Activated CD8-positive, alpha-beta T cell treated with anti-CD3 and anti-CD28 coated beads, Interleukin-2, amount 10 ng/mL, durations not matched to agents 7 days and 5 days (primary cell): ENCODE measurements around the gene COL17A1. TPM values are rescaled to one million over a fixed set of nuclear protein-coding genes. Genes with fewer than 3 reads are reported as not detected.

Experiments used
- ATAC-seq: fragments of 150-1000 bp; cut with Tn5 transposase; one replicate; pipeline ENCODE4 v1.10.0; 2021; ENCODE audit warnings: moderate library complexity
- CTCF ChIA-PET: fragments of 350-600 bp; sonication (Branson Sonifier 250); formaldehyde crosslinking; loops from one replicate; lab custom pipeline; 2021; ENCODE audit warnings: antibody characterized with exemption; lab: Charles Lee
- POLR2A ChIA-PET: fragments of 350-600 bp; sonication (Branson Sonifier 250); formaldehyde crosslinking; loops from one replicate; lab custom pipeline; 2021; ENCODE audit warnings: antibody characterized with exemption; lab: Charles Lee
- DNase-seq: peaks from one replicate; pipeline ENCODE4 v3.0.0-alpha.2; 2020
- H3K27ac Mint-ChIP-seq: one replicate; pipeline ENCODE4 v1.8.0; 2021; ENCODE audit warnings: mild to moderate bottlenecking, mixed read lengths
- H3K27me3 Mint-ChIP-seq: one replicate; pipeline ENCODE4 v1.8.0; 2021; ENCODE audit warnings: low read depth, mixed read lengths
- H3K36me3 Mint-ChIP-seq: one replicate; pipeline ENCODE4 v1.8.0; 2021; ENCODE audit warnings: low read depth, mixed read lengths
- H3K4me1 Mint-ChIP-seq: one replicate; pipeline ENCODE4 v1.8.0; 2021; ENCODE audit warnings: low read depth, mixed read lengths
- H3K4me3 Mint-ChIP-seq: one replicate; pipeline ENCODE4 v1.8.0; 2021; ENCODE audit warnings: mild to moderate bottlenecking, mixed read lengths
- H3K9me3 Mint-ChIP-seq: one replicate; pipeline ENCODE4 v1.8.0; 2022; ENCODE audit warnings: mixed read lengths; ENCODE audit not compliant: insufficient read depth
- total RNA-seq, 2 experiments: library from RNA; stranded (reverse); gene quantifications; one replicate each; pipeline ENCODE4 v1.2.3, GENCODE V29; 2021

The COL17A1 gene
- total RNA-seq, 2 experiments from 2014 or later, result not detected

- H3K9me3 Mint-ChIP-seq, result no peaks in the 10 kb centered on the region
- peaks cover 21% of the 10 kb centered on the region for H3K27me3 Mint-ChIP-seq
- DNase-seq, result no peak
- no peak overlapping the region for H3K27ac Mint-ChIP-seq
- no peaks in the 10 kb centered on the region for H3K36me3 Mint-ChIP-seq
- ChIA-PET POLR2A (no interaction called here), CTCF (no interaction called here)
- no peak overlapping the region for H3K4me3 Mint-ChIP-seq
- peaks cover 20% of the 10 kb centered on the region for H3K4me1 Mint-ChIP-seq
- ATAC-seq, result no peak
These were observed 32.2 kb upstream of the COL17A1 start for GRCh38 chr10:104117839-104118323.

DNA sequence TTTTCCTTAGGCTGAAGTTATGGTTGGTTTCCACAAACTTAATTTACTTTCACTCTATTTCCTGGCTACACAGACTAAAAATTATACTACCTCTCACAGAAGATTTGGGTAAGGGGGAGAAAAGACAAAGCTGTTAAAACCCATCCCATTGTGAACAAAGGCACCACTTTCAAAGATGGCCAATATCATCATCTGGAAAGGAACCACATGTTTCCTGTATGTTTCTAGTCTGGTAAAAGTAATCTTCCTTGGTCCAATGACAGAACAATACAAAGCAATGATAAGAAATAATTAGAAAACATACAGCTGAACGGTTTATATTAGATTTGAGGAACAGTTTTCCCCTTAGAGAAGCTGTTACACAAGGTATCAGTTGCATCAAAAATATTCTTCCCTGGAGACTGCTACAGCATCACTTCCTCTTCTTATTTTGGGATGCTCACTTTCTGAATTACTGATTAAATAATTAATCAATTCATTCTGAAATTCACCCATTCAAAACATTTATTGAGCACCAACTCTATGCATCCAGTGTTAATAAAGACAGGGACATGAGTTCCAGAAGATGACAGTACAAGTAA is 27.8 kb upstream of the COL17A1 start:
- Mint-ChIP-seq H3K4me1 (peaks cover 4% of the 10 kb centered on the region), H3K27me3 (peaks cover 29% of the 10 kb centered on the region), H3K36me3 (no peaks in the 10 kb centered on the region), H3K9me3 (no peaks in the 10 kb centered on the region), H3K27ac (no peak overlapping the region), H3K4me3 (no peak overlapping the region)
- DNase-seq, result no peak
- ATAC-seq, result no peak
- CTCF ChIA-PET, result interaction anchor here (1.2 to 2.4 kb wide), 2 partner anchors 8 to 46 kb away, joined by 3 to 15 read pairs; partner anchors contain the start of gene SFR1
- POLR2A ChIA-PET, result no interaction called here

DNA sequence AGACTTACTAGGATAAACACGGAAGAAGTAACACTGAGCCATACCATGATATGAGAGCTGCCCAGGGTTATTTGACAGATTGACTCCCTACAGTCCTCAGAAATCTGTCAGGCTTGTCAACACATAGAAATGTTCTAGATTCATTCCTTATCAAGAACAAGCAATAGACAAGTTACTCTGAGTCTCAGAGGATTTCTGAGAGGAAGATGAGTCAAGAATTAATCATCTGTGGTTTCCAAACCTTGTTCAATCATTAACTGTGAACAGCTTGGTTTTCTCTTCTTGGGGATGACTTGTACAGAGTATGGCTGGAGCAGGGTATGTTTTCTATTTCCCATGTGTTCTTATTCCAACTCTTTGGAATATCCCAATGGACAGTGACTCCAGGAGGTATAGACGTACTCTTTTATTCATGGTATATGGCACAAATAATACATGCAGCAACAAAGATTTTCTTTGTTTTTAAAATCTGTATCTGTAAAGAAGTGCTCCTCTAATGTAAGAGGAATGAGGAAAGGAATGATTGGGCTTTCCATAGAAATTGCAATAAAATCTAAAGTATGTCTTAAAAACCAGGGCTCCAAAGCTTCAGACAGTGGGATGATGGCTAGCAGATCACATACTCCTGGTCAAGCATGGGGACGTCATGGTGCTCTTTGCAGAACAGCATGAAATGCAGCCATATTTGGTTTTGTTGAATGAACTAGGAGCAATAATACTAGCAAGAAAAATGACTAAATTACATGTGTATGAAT is 24.4 kb upstream of the COL17A1 start:
- peaks cover 15% of the 10 kb centered on the region for H3K27me3 Mint-ChIP-seq
- no peak overlapping the region for H3K27ac Mint-ChIP-seq
- DNase-seq (no peak), ATAC-seq (no peak)
- ChIA-PET POLR2A (interaction anchor here (2.4 kb wide), 1 partner anchor 12 kb away, joined by 13 read pairs; the partner anchor contains the start of gene SFR1), CTCF (interaction anchor here (1.1 to 2.8 kb wide), 3 partner anchors 11 to 222 kb away, joined by 4 to 16 read pairs (median 5); partner anchors contain the start of gene SFR1)
- H3K36me3 Mint-ChIP-seq, result no peaks in the 10 kb centered on the region
- no peaks in the 10 kb centered on the region for H3K9me3 Mint-ChIP-seq
- H3K4me3 Mint-ChIP-seq, result no peak overlapping the region
- H3K4me1 Mint-ChIP-seq, result peaks cover 4% of the 10 kb centered on the region

- CTCF ChIA-PET, result interaction anchor here (1.4 to 1.5 kb wide), 2 partner anchors 16 to 19 kb away, joined by 3 to 4 read pairs; no protein-coding TSS in a partner anchor
- H3K36me3 Mint-ChIP-seq, result no peaks in the 10 kb centered on the region
- DNase-seq (no peak), ATAC-seq (no peak)
- H3K27me3 Mint-ChIP-seq, result peaks cover 19% of the 10 kb centered on the region
- no peaks in the 10 kb centered on the region for H3K4me1 Mint-ChIP-seq
- H3K4me3 Mint-ChIP-seq, result no peak overlapping the region
- no peaks in the 10 kb centered on the region for H3K9me3 Mint-ChIP-seq
- no peak overlapping the region for H3K27ac Mint-ChIP-seq
- POLR2A ChIA-PET, result no interaction called here
These were observed 19.2 kb upstream of the COL17A1 start for GRCh38 chr10:104104926-104105325.

- DNase-seq (no peak), ATAC-seq (no peak)
- POLR2A ChIA-PET, result interaction anchor here (1.2 kb wide), 1 partner anchor 17 kb away, joined by 4 read pairs; the partner anchor contains the start of gene SFR1
- Mint-ChIP-seq H3K9me3 (no peaks in the 10 kb centered on the region), H3K27me3 (peaks cover 19% of the 10 kb centered on the region), H3K27ac (no peak overlapping the region), H3K36me3 (no peaks in the 10 kb centered on the region), H3K4me1 (no peaks in the 10 kb centered on the region), H3K4me3 (no peak overlapping the region)
- CTCF ChIA-PET, result interaction anchor here (0.9 to 1.5 kb wide), 4 partner anchors 16 to 216 kb away, joined by 3 to 4 read pairs (median 3); partner anchors contain the start of gene SFR1
These were observed 18.7 kb upstream of the COL17A1 start for GRCh38 chr10:104104418-104104817.

DNA sequence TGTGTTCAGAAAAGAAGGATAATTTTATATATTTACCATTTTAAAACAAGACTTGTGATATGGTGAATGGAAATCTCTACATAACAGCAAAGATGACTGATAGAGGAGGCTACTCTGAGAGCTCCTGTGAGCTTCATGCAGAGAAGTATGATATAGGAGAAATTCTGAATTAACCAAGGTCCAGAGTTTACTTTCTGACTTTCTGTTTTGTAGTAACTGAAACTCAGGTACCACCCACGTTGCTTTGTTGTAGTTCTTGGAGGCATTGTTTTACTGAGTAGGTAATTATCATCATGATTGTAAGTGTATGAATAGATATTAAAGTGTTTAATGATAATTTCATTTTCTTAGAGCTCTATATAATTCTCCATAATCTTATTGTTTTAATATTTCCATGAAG is 18.3 kb upstream of the COL17A1 start:
- Mint-ChIP-seq H3K4me1 (no peaks in the 10 kb centered on the region), H3K9me3 (no peaks in the 10 kb centered on the region), H3K36me3 (no peaks in the 10 kb centered on the region), H3K27me3 (peaks cover 19% of the 10 kb centered on the region), H3K4me3 (no peak overlapping the region), H3K27ac (no peak overlapping the region)
- ATAC-seq (no peak), DNase-seq (no peak)
- ChIA-PET POLR2A (interaction anchor here (1.2 kb wide), 1 partner anchor 18 kb away, joined by 4 read pairs; the partner anchor contains the start of gene SFR1), CTCF (interaction anchor here (0.9 to 1.5 kb wide), 4 partner anchors 17 to 216 kb away, joined by 3 to 4 read pairs (median 3); partner anchors contain the start of gene SFR1)

DNA sequence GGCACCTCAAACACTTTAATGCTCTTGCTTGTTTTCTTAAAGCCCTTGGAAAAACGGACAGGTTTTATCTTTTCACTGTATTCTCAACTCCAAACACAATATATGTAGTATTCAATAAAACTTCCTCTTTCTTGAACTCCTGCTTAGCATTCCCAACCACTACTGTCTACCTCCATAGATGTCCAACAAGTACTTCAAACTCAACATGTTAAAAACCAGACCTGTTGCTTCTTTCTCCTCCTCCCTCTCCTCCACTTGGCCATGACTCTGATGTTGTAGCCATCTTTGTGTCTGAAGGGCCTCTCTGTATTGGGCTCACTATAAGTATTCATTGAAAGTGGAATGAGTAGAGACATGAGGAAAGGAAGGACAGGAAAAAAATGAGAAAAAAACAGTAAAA is 16.2 kb upstream of the COL17A1 start:
- Mint-ChIP-seq H3K4me3 (no peak overlapping the region), H3K9me3 (no peaks in the 10 kb centered on the region), H3K36me3 (no peaks in the 10 kb centered on the region), H3K4me1 (no peaks in the 10 kb centered on the region), H3K27ac (no peak overlapping the region), H3K27me3 (peaks cover 19% of the 10 kb centered on the region)
- POLR2A ChIA-PET, result no interaction called here
- DNase-seq, result no peak
- no peak for ATAC-seq
- CTCF ChIA-PET, result no interaction called here

DNA sequence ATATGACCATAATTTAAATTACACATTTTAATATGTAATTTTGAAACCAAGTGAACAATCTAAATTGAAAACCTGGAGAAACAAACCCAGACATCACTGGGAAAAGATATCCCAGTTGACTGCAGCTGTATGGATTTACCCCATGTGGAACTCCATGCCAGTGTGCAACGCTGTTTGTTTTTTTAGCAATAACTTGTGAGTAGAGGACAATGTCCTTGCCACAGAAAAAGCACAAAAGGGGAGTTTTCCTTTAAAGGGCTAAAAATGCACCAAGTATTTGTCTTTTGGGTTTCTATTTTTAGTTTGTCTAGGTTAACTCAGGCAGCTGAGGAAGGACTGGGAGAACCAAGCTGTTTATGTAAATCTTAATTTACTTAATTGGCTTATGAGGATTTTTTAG is 15.1 kb upstream of the COL17A1 start:
- no peak overlapping the region for H3K4me3 Mint-ChIP-seq
- no peaks in the 10 kb centered on the region for H3K36me3 Mint-ChIP-seq
- peaks cover 15% of the 10 kb centered on the region for H3K27me3 Mint-ChIP-seq
- DNase-seq, result no peak
- H3K9me3 Mint-ChIP-seq, result no peaks in the 10 kb centered on the region
- no peak overlapping the region for H3K27ac Mint-ChIP-seq
- no peaks in the 10 kb centered on the region for H3K4me1 Mint-ChIP-seq
- no peak for ATAC-seq
- POLR2A ChIA-PET, result no interaction called here
- CTCF ChIA-PET, result interaction anchor here (1.1 to 1.7 kb wide), 2 partner anchors 20 to 216 kb away, joined by 3 read pairs; no protein-coding TSS in a partner anchor

DNA sequence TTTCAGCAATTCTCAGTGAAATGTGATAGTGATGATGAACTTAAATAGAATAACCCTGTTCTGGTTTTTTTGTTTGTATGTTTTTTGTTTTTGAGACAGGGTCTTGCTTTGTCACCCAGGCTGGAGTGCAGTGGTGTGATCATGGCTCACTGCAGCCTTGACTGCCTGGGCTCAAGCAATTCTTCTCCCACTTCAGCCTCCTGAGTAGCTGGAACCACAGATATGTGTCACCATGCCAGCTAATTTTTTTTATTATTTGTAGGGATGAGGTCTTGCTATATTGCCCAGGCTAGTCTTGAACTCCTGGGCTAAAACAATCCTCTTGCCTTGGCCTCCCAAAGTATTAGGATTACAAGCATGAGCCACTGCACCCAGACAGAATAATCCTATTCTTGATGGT is 14.3 kb upstream of the COL17A1 start:
- Mint-ChIP-seq H3K4me3 (no peak overlapping the region), H3K4me1 (no peaks in the 10 kb centered on the region), H3K27ac (no peak overlapping the region), H3K27me3 (peaks cover 15% of the 10 kb centered on the region), H3K36me3 (no peaks in the 10 kb centered on the region), H3K9me3 (no peaks in the 10 kb centered on the region)
- ATAC-seq, result no peak
- CTCF ChIA-PET, result interaction anchor here (1.7 kb wide), 1 partner anchor 19 kb away, joined by 3 read pairs; no protein-coding TSS in a partner anchor
- no peak for DNase-seq
- POLR2A ChIA-PET, result interaction anchor here (0.7 kb wide), 1 partner anchor 60 kb away, joined by 3 read pairs; no protein-coding TSS in a partner anchor

DNA sequence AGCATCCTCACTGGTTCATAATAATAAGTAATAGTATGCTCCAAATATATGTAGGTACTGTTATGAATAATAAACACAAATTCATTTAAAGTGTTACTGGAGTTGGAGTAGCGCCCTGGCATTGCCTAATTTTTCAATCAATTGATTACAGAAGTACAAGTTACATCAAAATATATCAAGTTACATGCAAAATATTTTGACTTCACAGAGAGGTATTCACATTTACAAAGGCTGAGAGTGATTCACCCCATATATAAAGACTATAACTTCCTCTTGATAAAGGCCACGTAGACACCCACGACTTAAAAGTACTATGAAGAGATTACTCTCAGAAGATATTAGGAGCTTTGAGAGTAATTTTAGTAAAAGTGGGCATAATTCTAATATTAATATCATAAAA is 13.6 kb upstream of the COL17A1 start:
- Mint-ChIP-seq H3K27me3 (peaks cover 15% of the 10 kb centered on the region), H3K9me3 (no peaks in the 10 kb centered on the region), H3K27ac (no peak overlapping the region), H3K36me3 (no peaks in the 10 kb centered on the region), H3K4me3 (no peak overlapping the region), H3K4me1 (no peaks in the 10 kb centered on the region)
- DNase-seq (no peak), ATAC-seq (no peak)
- ChIA-PET POLR2A (interaction anchor here (0.7 kb wide), 1 partner anchor 60 kb away, joined by 3 read pairs; no protein-coding TSS in a partner anchor), CTCF (no interaction called here)

DNA sequence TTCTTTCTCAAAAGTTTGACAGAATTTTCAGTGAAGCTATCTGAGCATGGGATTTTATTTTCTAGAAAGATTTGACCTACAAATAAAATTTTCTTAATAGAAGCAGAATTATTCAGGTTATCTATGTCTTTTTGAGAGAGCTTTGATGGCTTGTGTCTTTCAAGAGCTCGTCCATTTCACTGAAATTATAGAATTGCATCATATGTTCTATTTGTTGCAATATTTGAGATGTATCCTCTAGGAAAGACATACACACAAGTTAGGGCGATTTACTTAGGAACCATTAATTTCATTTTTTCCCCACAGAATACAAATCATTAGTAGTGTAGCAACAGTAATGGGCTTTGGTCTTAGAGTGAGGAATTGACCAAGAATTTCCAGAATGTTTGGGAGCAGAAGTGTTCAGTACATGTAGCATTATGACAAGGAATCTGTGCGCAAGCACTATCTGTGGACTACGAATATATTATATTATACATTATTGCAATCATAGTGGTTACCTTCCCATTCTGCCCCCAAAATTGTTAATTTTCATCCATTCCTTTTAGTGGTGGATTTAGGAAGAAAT is 12.8 kb upstream of the COL17A1 start:
- H3K36me3 Mint-ChIP-seq, result no peaks in the 10 kb centered on the region
- H3K9me3 Mint-ChIP-seq, result no peaks in the 10 kb centered on the region
- POLR2A ChIA-PET, result no interaction called here
- H3K27me3 Mint-ChIP-seq, result peaks cover 15% of the 10 kb centered on the region
- no peak overlapping the region for H3K4me3 Mint-ChIP-seq
- DNase-seq, result no peak
- H3K27ac Mint-ChIP-seq, result no peak overlapping the region
- CTCF ChIA-PET, result no interaction called here
- H3K4me1 Mint-ChIP-seq, result no peaks in the 10 kb centered on the region
- no peak for ATAC-seq
